Esophagus squamous epithelium (tissue), 4 donors: Measurements from ENCODE around the gene TCIRG1.

Source experiments
- POLR2A ChIP-seq, 4 donors: fragments of 450-650 bp; IDR thresholded peaks; one replicate each; pipeline ENCODE4 v1.6.1; 2017; ENCODE audit warnings: antibody characterized with exemption in 4 of 4, mild to moderate bottlenecking in 4 of 4, moderate library complexity in 3 of 4
- TF ChIP-seq, protein P1 (sequence below), 6 experiments: fragments of 450-650 bp in 4 of 6; fragments of 200-600 bp in 2 of 6; sonication (generic) in 2 of 6; IDR thresholded peaks; one replicate each; pipeline ENCODE4 v1.5.1; 2016 to 2019; ENCODE audit warnings: antibody characterized with exemption in 6 of 6, mild to moderate bottlenecking in 4 of 6, moderate library complexity in 4 of 6

DNA sequence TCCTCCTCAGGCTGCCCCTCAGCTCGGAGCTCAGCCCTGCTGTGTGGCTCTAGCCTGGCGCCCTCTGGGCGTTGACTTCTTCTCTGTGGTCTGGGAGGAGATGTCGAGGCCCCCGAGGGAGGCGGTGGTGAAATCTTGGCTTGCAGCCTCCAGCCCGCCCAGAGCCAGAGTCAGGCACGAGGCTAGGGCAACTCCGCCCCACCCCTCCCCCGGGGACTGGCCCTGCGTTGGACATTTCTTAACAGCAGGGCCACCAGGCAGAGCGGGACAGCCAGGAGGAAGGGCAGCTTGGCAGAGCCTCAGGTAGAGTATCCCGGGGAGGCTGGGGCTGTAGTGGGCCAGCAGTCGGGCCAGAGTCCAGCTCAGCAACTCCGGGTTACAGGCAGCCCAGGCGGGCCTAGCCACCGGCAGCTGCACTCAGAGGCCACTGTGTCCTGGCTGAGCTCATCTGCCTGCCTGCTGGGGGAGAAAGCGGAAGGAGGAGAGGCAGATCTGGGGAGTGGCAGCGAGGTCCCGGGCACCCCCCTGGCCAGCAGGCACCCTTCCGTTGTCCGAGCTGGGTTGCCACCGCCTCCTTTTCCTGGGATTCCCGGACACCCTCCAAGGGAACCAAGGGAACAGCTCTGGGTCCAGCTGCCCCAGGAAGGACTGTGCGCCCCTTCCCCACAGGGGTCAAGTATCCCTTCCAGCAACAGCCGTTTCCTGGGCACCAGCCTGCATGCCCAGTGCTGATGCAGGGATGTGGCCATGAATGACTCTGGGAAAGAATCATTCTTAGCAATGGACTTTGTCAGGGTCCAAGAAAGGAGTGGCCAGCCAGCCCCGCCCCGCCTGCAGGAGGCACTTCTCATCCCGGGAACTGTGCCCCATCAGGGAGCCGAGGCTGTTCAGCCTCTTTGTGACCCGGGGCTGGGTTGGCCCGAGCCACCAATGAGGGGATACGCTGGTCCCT, 28.5 kb upstream of the TCIRG1 start, which contains the start of gene ALDH3B1:
- TF ChIP-seq, protein P1, sequence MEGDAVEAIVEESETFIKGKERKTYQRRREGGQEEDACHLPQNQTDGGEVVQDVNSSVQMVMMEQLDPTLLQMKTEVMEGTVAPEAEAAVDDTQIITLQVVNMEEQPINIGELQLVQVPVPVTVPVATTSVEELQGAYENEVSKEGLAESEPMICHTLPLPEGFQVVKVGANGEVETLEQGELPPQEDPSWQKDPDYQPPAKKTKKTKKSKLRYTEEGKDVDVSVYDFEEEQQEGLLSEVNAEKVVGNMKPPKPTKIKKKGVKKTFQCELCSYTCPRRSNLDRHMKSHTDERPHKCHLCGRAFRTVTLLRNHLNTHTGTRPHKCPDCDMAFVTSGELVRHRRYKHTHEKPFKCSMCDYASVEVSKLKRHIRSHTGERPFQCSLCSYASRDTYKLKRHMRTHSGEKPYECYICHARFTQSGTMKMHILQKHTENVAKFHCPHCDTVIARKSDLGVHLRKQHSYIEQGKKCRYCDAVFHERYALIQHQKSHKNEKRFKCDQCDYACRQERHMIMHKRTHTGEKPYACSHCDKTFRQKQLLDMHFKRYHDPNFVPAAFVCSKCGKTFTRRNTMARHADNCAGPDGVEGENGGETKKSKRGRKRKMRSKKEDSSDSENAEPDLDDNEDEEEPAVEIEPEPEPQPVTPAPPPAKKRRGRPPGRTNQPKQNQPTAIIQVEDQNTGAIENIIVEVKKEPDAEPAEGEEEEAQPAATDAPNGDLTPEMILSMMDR (IDR thresholded peaks at IDR 0.05): peak in 1 of 6 experiments; percentile 10
- peak in 2 of 4 donors; percentile 46 to 67 for TF ChIP-seq POLR2A (IDR thresholded peaks at IDR 0.05)
